Mucosa of descending colon (tissue), 3 donors: ENCODE results near the gene MTCH2. TPM values are rescaled to one million over a fixed set of nuclear protein-coding genes. Genes with fewer than 3 reads are reported as not detected.
"Not testable (repeated sequence)": the region's sequence is repeated elsewhere in the genome, so short reads cannot be mapped to it uniquely, and the experiment has no call there.

Source experiments
- ATAC-seq: fragments of 200-7000 bp; cut with Tn5 transposase; one replicate; pipeline ENCODE4 v1.9.1; 2020; ENCODE audit warnings: mild to moderate bottlenecking, moderate library complexity
- DNase-seq, 3 donors: peaks; one replicate each; pipeline ENCODE4 v3.0.0-alpha.2; 2020
- H3K36me3 ChIP-seq: fragments of 200-600 bp; one replicate; pipeline ENCODE4 v1.8.0; 2021; ENCODE audit warnings: low read depth, mild to moderate bottlenecking
- H3K4me1 ChIP-seq: fragments of 200-600 bp; one replicate; pipeline ENCODE4 v1.8.0; 2021; ENCODE audit warnings: low read depth, mild to moderate bottlenecking
- H3K4me3 ChIP-seq: fragments of 200-600 bp; one replicate; pipeline ENCODE4 v1.8.0; 2021; ENCODE audit warnings: mild to moderate bottlenecking
- H3K9me3 ChIP-seq: fragments of 200-600 bp; one replicate; pipeline ENCODE4 v1.8.0; 2021; ENCODE audit warnings: mild to moderate bottlenecking
- CTCF ChIP-seq: fragments of 200-600 bp; IDR thresholded peaks from one replicate; pipeline ENCODE4 v1.8.0; 2022; ENCODE audit warnings: antibody characterized with exemption, mild to moderate bottlenecking
- intact Hi-C, 2 donors: fragments of 100-400 bp; cut with DNase I in 1 of 2; cut with micrococcal nuclease in 1 of 2; formaldehyde crosslinking; loops; one replicate each; pipeline versions ENCODE4 v1.11.0 to v1.11.1; 2022; cut with DNase I, micrococcal nuclease
- total RNA-seq, 3 donors: library from RNA; stranded (reverse); fragmentation: NEBNext Ultra II Directional in 2 of 3; extraction: Animal tissue kit (Norgen Biotek cat#: 25700) in 2 of 3; gene quantifications; one replicate each; pipeline versions ENCODE4 v1.2.1 to v1.2.4, GENCODE V29; 2021 to 2023
- donor health status: DM: no; HTN: no; CAD: no; lungs with moderate emphysema.
- donor health status: DM: no; HTN: no; CAD: no.
- donor health status: DM: no; HTN: yes; CAD: no.

Gene MTCH2
- total RNA-seq, 3 donors from 2014 or later, result 89.7 to 137 (median 126) TPM

GRCh38 chr11:47667135-47667534, 24.8 kb upstream of the MTCH2 start:
- Histone ChIP-seq H3K36me3 (no peaks in the 10 kb centered on the region), H3K4me3 (no peak overlapping the region), H3K9me3 (no peaks in the 10 kb centered on the region), H3K4me1 (no peaks in the 10 kb centered on the region)
- no peak for ATAC-seq
- no peak for TF ChIP-seq CTCF
- DNase-seq, result no peak
- intact Hi-C loops, result no loop called here

- H3K36me3 ChIP-seq, intact Hi-C loops, H3K4me3 ChIP-seq, H3K9me3 ChIP-seq, DNase-seq, H3K4me1 ChIP-seq, ATAC-seq: not testable (repeated sequence)
Measured at GRCh38 chr11:47664936-47665335, 22.6 kb upstream of the MTCH2 start.

- intact Hi-C loops, result no loop called here
- Histone ChIP-seq H3K4me3 (no peak overlapping the region), H3K36me3 (no peaks in the 10 kb centered on the region), H3K4me1 (no peaks in the 10 kb centered on the region), H3K9me3 (no peaks in the 10 kb centered on the region)
- TF ChIP-seq CTCF, result no peak
- ATAC-seq, result no peak
- no peak for DNase-seq
Measured at GRCh38 chr11:47661245-47661644, 18.9 kb upstream of the MTCH2 start.

GRCh38 chr11:47659276-47659675, 16.9 kb upstream of the MTCH2 start:
- H3K4me3 ChIP-seq, result no peak overlapping the region
- DNase-seq, result no peak
- no peak for ATAC-seq
- H3K9me3 ChIP-seq, result no peaks in the 10 kb centered on the region
- no peaks in the 10 kb centered on the region for H3K4me1 ChIP-seq
- intact Hi-C loops, result no loop called here
- TF ChIP-seq CTCF, result no peak
- H3K36me3 ChIP-seq, result no peaks in the 10 kb centered on the region

DNA sequence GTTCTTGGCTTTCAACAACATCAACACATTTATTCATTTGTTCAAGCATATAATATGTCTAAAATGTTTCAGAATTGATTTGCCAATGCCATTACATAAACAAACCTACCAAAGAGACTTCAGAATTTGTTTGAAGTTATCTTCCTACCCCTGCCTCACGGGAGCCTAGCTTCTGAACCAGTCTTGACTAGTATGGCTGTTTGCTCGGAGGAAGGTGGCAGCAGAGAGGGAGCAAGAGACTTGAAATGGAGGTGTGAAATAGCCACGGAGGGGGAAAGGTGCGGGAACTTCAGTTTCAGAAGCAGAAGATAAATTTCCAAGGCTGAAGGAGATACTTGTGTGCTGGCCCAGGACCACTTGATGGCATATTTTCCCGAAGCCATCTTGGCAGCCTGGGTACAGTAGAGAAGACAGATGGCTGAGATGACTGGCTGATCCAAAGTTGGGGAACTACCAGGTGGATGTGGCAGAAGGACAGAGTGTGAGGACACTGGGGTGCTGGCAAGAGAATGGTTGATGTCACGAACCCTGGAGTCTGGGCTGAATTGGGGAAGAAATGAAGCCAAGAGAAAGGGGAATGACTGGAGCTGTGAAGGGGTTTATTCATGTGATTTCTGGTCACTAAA, 14.0 kb upstream of the MTCH2 start:
- intact Hi-C loops, result no loop called here
- DNase-seq, result no peak
- Histone ChIP-seq H3K4me3 (no peak overlapping the region), H3K4me1 (no peaks in the 10 kb centered on the region), H3K9me3 (no peaks in the 10 kb centered on the region), H3K36me3 (no peaks in the 10 kb centered on the region)
- TF ChIP-seq CTCF, result no peak
- no peak for ATAC-seq

- TF ChIP-seq CTCF, result no peak
- intact Hi-C loops, result no loop called here
Measured at GRCh38 chr11:47651818-47652469, 9.6 kb upstream of the MTCH2 start.

More at GRCh38 chr11:47651818-47652469, 9.6 kb upstream of the MTCH2 start:
- Histone ChIP-seq H3K36me3 (no peaks in the 10 kb centered on the region), H3K4me1 (no peaks in the 10 kb centered on the region), H3K9me3 (no peaks in the 10 kb centered on the region), H3K4me3 (no peak overlapping the region)
- DNase-seq (no peak), ATAC-seq (no peak)
